Activated T-cell treated with anti-CD3 and anti-CD28 coated beads, Interleukin-2, amount 50 U/mL, for 24 hours (primary cell): ENCODE results near the gene TACC3.

ENCODE experiments used
- DNase-seq: peaks from one replicate; pipeline ENCODE4 v3.0.0-alpha.2; 2020
- H3K27ac Mint-ChIP-seq: 2 replicates; pipeline ENCODE4 v1.8.0; 2020; ENCODE audit warnings: mild to moderate bottlenecking, mixed read lengths
- H3K27me3 Mint-ChIP-seq: 2 replicates; pipeline ENCODE4 v1.8.0; 2020; ENCODE audit warnings: mixed read lengths
- H3K36me3 Mint-ChIP-seq: 2 replicates; pipeline ENCODE4 v1.8.0; 2020; ENCODE audit warnings: low read depth, mixed read lengths
- H3K4me1 Mint-ChIP-seq: 2 replicates; pipeline ENCODE4 v1.8.0; 2020; ENCODE audit warnings: low read depth, mixed read lengths
- H3K4me3 Mint-ChIP-seq: 2 replicates; pipeline ENCODE4 v1.8.0; 2020; ENCODE audit warnings: mild to moderate bottlenecking, moderate library complexity, mixed read lengths
- H3K9me3 Mint-ChIP-seq: 2 replicates; pipeline ENCODE4 v1.8.0; 2020; ENCODE audit warnings: mixed read lengths

Gene TACC3

DNA sequence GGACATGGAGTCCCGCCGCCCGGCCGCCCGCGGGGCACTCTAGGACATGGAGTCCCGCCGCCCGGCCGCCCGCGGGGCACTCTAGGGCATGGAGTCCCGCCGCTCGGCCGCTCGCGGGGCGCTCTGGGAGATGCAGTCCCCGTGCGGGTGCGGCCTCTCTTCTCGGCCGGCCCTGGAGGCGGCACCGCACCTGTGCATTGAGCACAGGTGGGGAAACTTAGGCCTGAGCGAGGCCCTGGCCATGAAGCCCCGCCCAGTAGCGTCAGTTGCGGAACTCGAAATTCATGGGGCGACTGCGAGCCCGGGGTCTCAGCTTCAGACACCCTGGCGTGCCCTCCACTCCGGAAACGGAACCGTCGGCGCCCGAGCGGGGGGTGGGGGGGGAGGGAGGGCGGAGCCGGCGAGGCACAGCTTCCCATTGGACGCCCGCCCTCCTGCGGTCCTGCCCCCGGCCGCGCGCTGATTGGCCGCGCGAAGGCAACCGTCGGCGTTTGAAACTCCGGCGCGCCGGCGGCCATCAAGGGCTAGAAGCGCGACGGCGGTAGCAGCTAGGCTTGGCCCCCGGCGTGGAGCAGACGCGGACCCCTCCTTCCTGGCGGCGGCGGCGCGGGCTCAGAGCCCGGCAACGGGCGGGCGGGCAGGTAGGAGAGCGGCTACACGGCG is at the start of gene TACC3, which contains the start of gene TMEM129:
TACC3 (plus strand) TSS at position 519 of the 663 bp plus-strand sequence. CDS start 1,901 bp downstream, outside the sequence.
TMEM129 (minus strand) TSS at position 321 of the 663 bp plus-strand sequence. CDS start 486 bp downstream, outside the sequence.
- H3K9me3 Mint-ChIP-seq, result no peaks in the 10 kb centered on the region
- H3K36me3 Mint-ChIP-seq, result peaks cover 82% of the 10 kb centered on the region

DNA sequence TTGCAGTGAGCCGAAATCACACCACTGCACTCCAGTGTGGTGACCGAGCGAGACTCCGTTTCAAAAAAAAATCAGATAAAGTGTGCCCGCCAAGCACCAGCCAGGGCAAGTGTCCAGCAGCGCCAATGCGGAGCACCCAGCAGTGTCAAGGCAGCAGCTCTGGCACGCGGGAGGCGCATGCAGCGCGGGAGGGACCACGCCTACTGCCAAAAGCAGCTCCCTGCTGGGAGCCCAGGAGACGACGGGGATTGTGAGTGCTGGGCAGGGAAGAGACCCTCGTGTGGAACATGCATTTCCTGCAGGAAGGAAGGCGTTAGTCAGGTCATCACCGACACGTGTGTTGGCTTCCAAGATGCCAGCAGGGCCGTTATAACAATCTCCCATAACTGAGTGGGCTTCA is 47.6 kb upstream of the TACC3 start:
- no peak for DNase-seq
- Mint-ChIP-seq H3K4me3 (no peak overlapping the region), H3K36me3 (no peaks in the 10 kb centered on the region), H3K27me3 (no peaks in the 10 kb centered on the region), H3K9me3 (no peaks in the 10 kb centered on the region), H3K27ac (no peak overlapping the region), H3K4me1 (no peaks in the 10 kb centered on the region)

More for the DNA sequence above, at the start of gene TACC3, which contains the start of gene TMEM129:
- Mint-ChIP-seq H3K4me1 (peaks cover 62% of the 10 kb centered on the region), H3K4me3 (peak within 1 kb of the TSS; percentile 99), H3K27me3 (no peaks in the 10 kb centered on the region), H3K27ac (peak within 1 kb of the TSS; percentile 98)
- DNase-seq, result peak; percentile 96

GRCh38 chr4:1674682-1675081 is 46.6 kb upstream of the TACC3 start:
- no peak for DNase-seq
- Mint-ChIP-seq H3K27me3 (no peaks in the 10 kb centered on the region), H3K4me1 (no peaks in the 10 kb centered on the region), H3K27ac (no peak overlapping the region), H3K9me3 (no peaks in the 10 kb centered on the region), H3K4me3 (no peak overlapping the region), H3K36me3 (no peaks in the 10 kb centered on the region)

- Mint-ChIP-seq H3K4me3 (no peak overlapping the region), H3K27ac (no peak overlapping the region), H3K4me1 (no peaks in the 10 kb centered on the region), H3K27me3 (no peaks in the 10 kb centered on the region), H3K36me3 (no peaks in the 10 kb centered on the region), H3K9me3 (no peaks in the 10 kb centered on the region)
- no peak for DNase-seq
Measured at GRCh38 chr4:1675136-1675801, 46.1 kb upstream of the TACC3 start.

DNA sequence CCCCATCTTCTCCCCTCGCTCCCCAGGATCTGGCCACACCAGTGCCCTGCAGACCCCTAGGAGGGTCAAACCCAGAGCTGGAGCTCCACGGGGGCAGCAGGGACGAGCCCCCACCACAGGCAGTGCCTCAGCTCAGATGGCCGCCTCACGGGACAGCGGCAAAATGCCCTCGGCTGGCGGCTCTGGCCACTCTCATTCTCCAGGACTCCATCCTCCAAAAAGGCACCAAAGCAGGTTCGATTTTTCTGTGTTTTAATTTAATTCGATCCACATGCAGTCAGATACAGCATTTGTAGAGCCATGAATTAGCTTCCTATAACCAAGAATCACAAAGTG is 45.6 kb upstream of the TACC3 start:
- Mint-ChIP-seq H3K27me3 (no peaks in the 10 kb centered on the region), H3K4me1 (no peaks in the 10 kb centered on the region), H3K9me3 (no peaks in the 10 kb centered on the region), H3K27ac (no peak overlapping the region), H3K4me3 (no peak overlapping the region), H3K36me3 (no peaks in the 10 kb centered on the region)
- DNase-seq, result no peak

- no peak overlapping the region for H3K27ac Mint-ChIP-seq
- no peaks in the 10 kb centered on the region for H3K9me3 Mint-ChIP-seq
- no peak for DNase-seq
- no peaks in the 10 kb centered on the region for H3K4me1 Mint-ChIP-seq
- no peaks in the 10 kb centered on the region for H3K27me3 Mint-ChIP-seq
- H3K4me3 Mint-ChIP-seq, result no peak overlapping the region
- H3K36me3 Mint-ChIP-seq, result no peaks in the 10 kb centered on the region
Measured at GRCh38 chr4:1676605-1677525, 44.5 kb upstream of the TACC3 start.

- peaks cover under 1% of the 10 kb centered on the region for H3K27me3 Mint-ChIP-seq
- no peak overlapping the region for H3K27ac Mint-ChIP-seq
- no peaks in the 10 kb centered on the region for H3K9me3 Mint-ChIP-seq
- peaks cover 9% of the 10 kb centered on the region for H3K4me1 Mint-ChIP-seq
- H3K36me3 Mint-ChIP-seq, result no peaks in the 10 kb centered on the region
- no peak overlapping the region for H3K4me3 Mint-ChIP-seq
- no peak for DNase-seq
Measured at GRCh38 chr4:1678244-1678643, 43.1 kb upstream of the TACC3 start.

- H3K9me3 Mint-ChIP-seq, result no peaks in the 10 kb centered on the region
- no peak for DNase-seq
- peak overlapping the region; percentile 42 for H3K27ac Mint-ChIP-seq
- H3K27me3 Mint-ChIP-seq, result peaks cover 3% of the 10 kb centered on the region
- H3K4me3 Mint-ChIP-seq, result peak overlapping the region; percentile 78
- H3K36me3 Mint-ChIP-seq, result no peaks in the 10 kb centered on the region
- H3K4me1 Mint-ChIP-seq, result peaks cover 13% of the 10 kb centered on the region
Measured at GRCh38 chr4:1682860-1683259, 38.5 kb upstream of the TACC3 start.

GRCh38 chr4:1683261-1683735 is 38.0 kb upstream of the TACC3 start:
- peaks cover 3% of the 10 kb centered on the region for H3K27me3 Mint-ChIP-seq
- H3K4me1 Mint-ChIP-seq, result peaks cover 13% of the 10 kb centered on the region
- peak overlapping the region; percentile 78 for H3K4me3 Mint-ChIP-seq
- no peaks in the 10 kb centered on the region for H3K9me3 Mint-ChIP-seq
- no peak for DNase-seq
- peak overlapping the region; percentile 88 for H3K27ac Mint-ChIP-seq
- H3K36me3 Mint-ChIP-seq, result no peaks in the 10 kb centered on the region

DNA sequence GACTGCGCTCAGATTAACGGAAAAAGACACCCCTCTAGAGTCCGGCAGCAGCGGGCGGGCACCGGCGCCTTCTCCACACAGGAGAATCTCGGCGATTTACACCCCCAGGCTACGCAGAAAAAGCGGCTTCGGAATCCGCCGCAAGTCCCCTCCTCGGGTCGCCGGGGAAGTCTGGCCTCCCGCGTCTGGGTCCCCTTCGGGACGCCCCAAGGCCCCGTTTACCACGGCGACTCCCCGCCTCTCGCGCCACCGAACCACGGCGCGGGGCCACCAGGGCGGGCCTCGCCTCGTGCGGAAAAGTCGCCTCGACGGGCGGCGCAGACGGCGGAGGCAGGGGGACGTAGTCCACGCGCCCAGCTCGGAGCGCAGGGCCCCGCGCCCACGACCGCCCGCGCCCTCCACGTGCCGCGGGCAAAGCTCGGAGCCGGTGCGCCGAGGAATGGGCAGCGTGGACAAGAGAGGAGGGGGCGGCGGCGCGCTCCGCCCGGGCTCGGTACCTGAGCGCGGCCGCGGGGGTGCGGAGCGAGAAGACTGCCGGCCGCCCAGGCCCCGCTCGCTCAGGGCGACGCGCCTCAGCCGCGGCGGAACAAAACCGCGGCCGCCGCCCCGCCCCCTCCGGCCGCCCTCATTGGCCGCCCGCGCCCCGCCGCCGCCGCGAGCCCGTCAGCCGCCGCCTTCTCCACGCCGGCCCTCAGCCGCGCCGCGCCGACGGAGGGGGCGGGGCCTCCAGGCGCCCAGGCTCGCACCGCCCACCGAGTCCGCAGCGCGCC is 37.4 kb upstream of the TACC3 start, which contains the start of gene FAM53A:
FAM53A (minus strand) TSS at position 578 of the 770 bp plus-strand sequence. CDS start 15,572 bp downstream, outside the sequence.
- Mint-ChIP-seq H3K27me3 (peaks cover 3% of the 10 kb centered on the region), H3K27ac (peak within 1 kb of the TSS; percentile 88), H3K4me3 (peak within 1 kb of the TSS; percentile 78), H3K36me3 (peaks cover 2% of the 10 kb centered on the region), H3K4me1 (peaks cover 13% of the 10 kb centered on the region), H3K9me3 (no peaks in the 10 kb centered on the region)
- peak; percentile 72 for DNase-seq

GRCh38 chr4:1684506-1685234 is 36.7 kb upstream of the TACC3 start:
- Mint-ChIP-seq H3K27ac (peak overlapping the region; percentile 73), H3K4me3 (no peak overlapping the region), H3K36me3 (peaks cover 7% of the 10 kb centered on the region), H3K9me3 (no peaks in the 10 kb centered on the region), H3K27me3 (peaks cover 3% of the 10 kb centered on the region), H3K4me1 (peaks cover 13% of the 10 kb centered on the region)
- DNase-seq, result peak; percentile 98

- DNase-seq, result no peak
- Mint-ChIP-seq H3K9me3 (no peaks in the 10 kb centered on the region), H3K27me3 (peaks cover 3% of the 10 kb centered on the region), H3K4me3 (peak overlapping the region; percentile 23), H3K27ac (no peak overlapping the region), H3K36me3 (peaks cover 16% of the 10 kb centered on the region), H3K4me1 (peaks cover 13% of the 10 kb centered on the region)
Measured at GRCh38 chr4:1685235-1686150, 35.8 kb upstream of the TACC3 start.
